Fibroblast of mammary gland (primary cell): ENCODE measurements around the gene VAMP4.

Experiments used
- DNase-seq: peaks from one replicate; pipeline ENCODE4 v3.0.0-alpha.2; 2010; ENCODE audit warnings: low read depth
- H3K4me3 ChIP-seq: 2 replicates; pipeline ENCODE4 v1.5.1; 2011; ENCODE audit warnings: low read depth, mild to moderate bottlenecking, low read length, moderate library complexity; ENCODE audit not compliant: control insufficient read depth
- CTCF ChIP-seq: conservative IDR thresholded peaks from 2 replicates; pipeline ENCODE4 v1.5.1; 2011; ENCODE audit warnings: low read depth, low read length, inconsistent platforms; ENCODE audit not compliant: control insufficient read depth, insufficient read depth

Gene VAMP4

GRCh38 chr1:171784784-171785183 is 42.9 kb upstream of the VAMP4 start:
- TF ChIP-seq CTCF: no peak
- no peak overlapping the region for H3K4me3 ChIP-seq
- no peak for DNase-seq

GRCh38 chr1:171783816-171784530 is 42.1 kb upstream of the VAMP4 start:
- no peak for TF ChIP-seq CTCF
- no peak overlapping the region for H3K4me3 ChIP-seq
- DNase-seq: no peak

- peak; percentile 98 for DNase-seq
- TF ChIP-seq CTCF: no peak
- peak within 1 kb of the TSS; percentile 99 for H3K4me3 ChIP-seq
Measured at GRCh38 chr1:171781176-171781875, 39.5 kb upstream of the VAMP4 start, which contains the start of gene METTL13. TSS of gene METTL13 (plus strand) at chr1:171781660. CDS start at chr1:171781968, 308 bp downstream.

GRCh38 chr1:171780583-171781175 is 38.8 kb upstream of the VAMP4 start:
- no peak for DNase-seq
- peak overlapping the region; percentile 62 for H3K4me3 ChIP-seq
- TF ChIP-seq CTCF: no peak

GRCh38 chr1:171772312-171772711 is 30.4 kb upstream of the VAMP4 start:
- no peak overlapping the region for H3K4me3 ChIP-seq
- no peak for TF ChIP-seq CTCF
- DNase-seq: no peak

GRCh38 chr1:171769754-171770153 is 27.9 kb upstream of the VAMP4 start:
- DNase-seq: no peak
- TF ChIP-seq CTCF: no peak
- H3K4me3 ChIP-seq: no peak overlapping the region
